Bronchial epithelial cell (primary cell): ENCODE measurements around the gene IP6K1. TPM values are rescaled to one million over a fixed set of nuclear protein-coding genes. Genes with fewer than 3 reads are reported as not detected.
A peak's percentile ranks its signal among the peaks of the same experiment; 100 is the strongest.
"Not testable (repeated sequence)": the region's sequence is repeated elsewhere in the genome, so short reads cannot be mapped to it uniquely, and the experiment has no call there.

ENCODE experiments used
- DNase-seq: peaks from one replicate; pipeline ENCODE4 v3.0.0-alpha.2; 2010; ENCODE audit warnings: low read depth
- FAIRE-seq: peaks from 2 replicates; lab custom pipeline; 2011; peaks lifted over from hg19 to GRCh38; lab: Jason Lieb, UNC
- H3K27me3 ChIP-seq: 2 replicates; pipeline ENCODE4 v1.5.1; 2011; ENCODE audit warnings: low read length; ENCODE audit not compliant: control insufficient read depth, insufficient read depth
- H3K36me3 ChIP-seq: 2 replicates; pipeline ENCODE4 v1.5.1; 2011; ENCODE audit warnings: low read length; ENCODE audit not compliant: control insufficient read depth, insufficient read depth
- H3K4me3 ChIP-seq: 2 replicates; pipeline ENCODE4 v1.5.1; 2011; ENCODE audit warnings: mild to moderate bottlenecking, low read depth, low read length, control low read depth
- CTCF ChIP-seq: IDR thresholded peaks from 2 replicates; pipeline ENCODE4 v1.5.1; 2011; ENCODE audit warnings: mild to moderate bottlenecking, moderate library complexity, low read length, control low read depth, inconsistent platforms; ENCODE audit not compliant: insufficient read depth, severe bottlenecking
- total RNA-seq: library from RNA; depleted of rRNA; stranded (reverse); fragments of >200 nt; gene quantifications from 2 replicates; pipeline ENCODE4 v1.2.1, GENCODE V29; 2014

IP6K1 gene
- total RNA-seq, 1 donor from 2014 or later, result 20.3 TPM

- TF ChIP-seq CTCF, result no peak
- FAIRE-seq (no peak), DNase-seq (no peak)
- no peak overlapping the region for H3K4me3 ChIP-seq
- no peaks in the 10 kb centered on the region for H3K27me3 ChIP-seq
- H3K36me3 ChIP-seq, result peaks cover 31% of the 10 kb centered on the region
Measured at GRCh38 chr3:49700014-49700413, 86.3 kb downstream of the IP6K1 start.

- FAIRE-seq, result no peak
- H3K4me3 ChIP-seq, result no peak overlapping the region
- H3K27me3 ChIP-seq, result no peaks in the 10 kb centered on the region
- DNase-seq, result no peak
- no peak for TF ChIP-seq CTCF
- H3K36me3 ChIP-seq, result peaks cover 28% of the 10 kb centered on the region
Measured at GRCh38 chr3:49699281-49699979, 86.9 kb downstream of the IP6K1 start.

GRCh38 chr3:49695350-49696015, 90.9 kb downstream of the IP6K1 start:
- H3K27me3 ChIP-seq, result not testable (repeated sequence)
- FAIRE-seq, result peak; percentile 50

GRCh38 chr3:49694409-49695070, 91.8 kb downstream of the IP6K1 start:
- not testable (repeated sequence) for H3K36me3 ChIP-seq, FAIRE-seq

More at GRCh38 chr3:49695350-49696015, 90.9 kb downstream of the IP6K1 start:
- H3K36me3 ChIP-seq, result peaks cover 10% of the 10 kb centered on the region
- DNase-seq, H3K4me3 ChIP-seq: not testable (repeated sequence)

GRCh38 chr3:49691481-49691880, 94.9 kb downstream of the IP6K1 start:
- H3K27me3 ChIP-seq, FAIRE-seq, DNase-seq, H3K36me3 ChIP-seq, H3K4me3 ChIP-seq: not testable (repeated sequence)

More at GRCh38 chr3:49694409-49695070, 91.8 kb downstream of the IP6K1 start:
- H3K27me3 ChIP-seq, DNase-seq, H3K4me3 ChIP-seq: not testable (repeated sequence)

GRCh38 chr3:49690856-49691255, 95.5 kb downstream of the IP6K1 start:
- not testable (repeated sequence) for DNase-seq, H3K36me3 ChIP-seq, FAIRE-seq, H3K4me3 ChIP-seq, H3K27me3 ChIP-seq

- not testable (repeated sequence) for DNase-seq, H3K27me3 ChIP-seq, H3K36me3 ChIP-seq, FAIRE-seq
- H3K4me3 ChIP-seq, result peak overlapping the region; percentile 95
Measured at GRCh38 chr3:49689908-49690624, 96.3 kb downstream of the IP6K1 start.
